ENCODE measurements around the gene EPB41L3.

- TF ChIP-seq CTCF (IDR thresholded peaks at IDR 0.05) (no peak), POLR2AphosphoS5 (IDR thresholded peaks at IDR 0.05) (no peak)
Observed at GRCh38 chr18:5389356-5389755, 154.4 kb downstream of the EPB41L3 start.

Measured in esophagus muscularis mucosa (tissue), 3 donors.